Neutrophil (primary cell): ENCODE data around the gene CD300LG.

Source experiments
- H3K27ac ChIP-seq: fragments of 200-600 bp; sonication (generic); 2 replicates; pipeline ENCODE4 v1.5.1; 2016; ENCODE audit warnings: mild to moderate bottlenecking, moderate library complexity
- H3K27me3 ChIP-seq: fragments of 200-600 bp; sonication (generic); 2 replicates; pipeline ENCODE4 v1.6.0; 2016; ENCODE audit warnings: mild to moderate bottlenecking
- H3K36me3 ChIP-seq: fragments of 200-600 bp; sonication (generic); 2 replicates; pipeline ENCODE4 v1.5.1; 2017
- H3K4me1 ChIP-seq, 2 experiments: fragments of 200-600 bp in 1 of 2; sonication (generic) in 1 of 2; 1 replicate in 1 of 2; 2 replicates in 1 of 2; pipeline versions ENCODE4 v1.5.1 to v1.6.1; 2013 to 2016; ENCODE audit warnings: low read depth in 1 of 2, low read length in 1 of 2, mild to moderate bottlenecking in 1 of 2, moderate library complexity in 1 of 2; ENCODE audit not compliant: control insufficient read depth in 1 of 2, insufficient read depth in 1 of 2
- H3K4me3 ChIP-seq, 2 experiments: fragments of 200-600 bp in 1 of 2; sonication (generic) in 1 of 2; 1 replicate in 1 of 2; 2 replicates in 1 of 2; pipeline ENCODE4 v1.5.1; 2013 to 2016; ENCODE audit warnings: low read depth in 1 of 2, low read length in 1 of 2, mild to moderate bottlenecking in 1 of 2, moderate library complexity in 1 of 2
- H3K9me3 ChIP-seq: fragments of 200-600 bp; sonication (generic); 2 replicates; pipeline ENCODE4 v1.5.1; 2016
- TF ChIP-seq, protein P1 (sequence below): fragments of 200-600 bp; sonication (generic); IDR thresholded peaks from 2 replicates; pipeline ENCODE4 v1.5.1; 2016; ENCODE audit warnings: antibody characterized with exemption

CD300LG gene

DNA sequence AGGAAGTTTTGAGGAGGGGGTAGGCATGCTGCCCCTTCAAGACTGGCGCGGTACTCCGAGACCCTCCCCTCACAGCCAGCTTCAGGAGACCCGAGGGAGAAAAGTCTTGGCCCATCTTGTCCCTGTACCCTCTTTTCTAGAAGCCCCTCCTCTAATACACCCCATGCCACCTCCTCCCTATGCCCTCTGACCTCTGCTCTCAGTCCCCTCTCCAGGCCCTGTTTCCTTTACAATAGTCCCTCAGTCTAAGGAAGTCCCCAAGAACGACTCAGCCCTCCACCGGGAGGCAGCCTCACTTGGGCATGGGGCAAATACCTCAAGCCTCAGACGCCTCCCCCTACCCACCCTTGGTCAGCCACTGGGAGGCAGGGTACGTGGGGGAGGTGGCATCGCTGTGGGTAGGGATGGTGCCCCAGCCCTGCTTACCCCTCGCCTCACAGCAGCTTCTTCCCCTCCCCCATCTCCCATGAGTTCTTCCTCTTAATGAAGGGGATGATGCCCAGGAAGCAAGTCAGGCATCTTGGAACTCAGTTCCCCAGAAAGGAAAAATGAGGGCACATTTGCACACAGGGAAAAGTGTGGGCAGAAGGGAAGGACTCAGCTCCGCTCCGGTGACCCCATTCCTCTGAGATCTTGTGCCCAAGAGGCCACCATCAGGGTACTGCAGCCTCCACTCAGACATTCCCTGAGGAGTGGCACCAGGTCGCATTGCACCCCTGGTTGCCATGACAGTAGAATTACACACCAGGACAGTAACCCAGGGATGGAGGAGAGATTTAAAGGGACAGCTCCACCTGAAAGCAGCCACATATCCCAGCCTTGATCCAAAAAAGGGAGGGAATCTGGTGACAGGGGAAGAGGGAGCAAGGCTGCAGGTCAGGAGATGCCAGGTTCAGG lies 54.1 kb downstream of the CD300LG start:
- Histone ChIP-seq H3K4me1 (peaks cover 7 to 12% of the 10 kb centered on the region in 2 experiments), H3K4me3 (peak overlapping the region; percentile 25 to 29), H3K9me3 (no peaks in the 10 kb centered on the region), H3K36me3 (no peaks in the 10 kb centered on the region), H3K27ac (no peak overlapping the region), H3K27me3 (peaks cover 89% of the 10 kb centered on the region)
- TF ChIP-seq, protein P1, sequence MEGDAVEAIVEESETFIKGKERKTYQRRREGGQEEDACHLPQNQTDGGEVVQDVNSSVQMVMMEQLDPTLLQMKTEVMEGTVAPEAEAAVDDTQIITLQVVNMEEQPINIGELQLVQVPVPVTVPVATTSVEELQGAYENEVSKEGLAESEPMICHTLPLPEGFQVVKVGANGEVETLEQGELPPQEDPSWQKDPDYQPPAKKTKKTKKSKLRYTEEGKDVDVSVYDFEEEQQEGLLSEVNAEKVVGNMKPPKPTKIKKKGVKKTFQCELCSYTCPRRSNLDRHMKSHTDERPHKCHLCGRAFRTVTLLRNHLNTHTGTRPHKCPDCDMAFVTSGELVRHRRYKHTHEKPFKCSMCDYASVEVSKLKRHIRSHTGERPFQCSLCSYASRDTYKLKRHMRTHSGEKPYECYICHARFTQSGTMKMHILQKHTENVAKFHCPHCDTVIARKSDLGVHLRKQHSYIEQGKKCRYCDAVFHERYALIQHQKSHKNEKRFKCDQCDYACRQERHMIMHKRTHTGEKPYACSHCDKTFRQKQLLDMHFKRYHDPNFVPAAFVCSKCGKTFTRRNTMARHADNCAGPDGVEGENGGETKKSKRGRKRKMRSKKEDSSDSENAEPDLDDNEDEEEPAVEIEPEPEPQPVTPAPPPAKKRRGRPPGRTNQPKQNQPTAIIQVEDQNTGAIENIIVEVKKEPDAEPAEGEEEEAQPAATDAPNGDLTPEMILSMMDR = no peak

GRCh38 chr17:43901861-43902589 lies 55.0 kb downstream of the CD300LG start:
- H3K27me3 ChIP-seq = peaks cover 89% of the 10 kb centered on the region
- TF ChIP-seq, protein P1 = no peak
- no peak overlapping the region for H3K4me3 ChIP-seq
- no peaks in the 10 kb centered on the region for H3K9me3 ChIP-seq
- no peaks in the 10 kb centered on the region for H3K36me3 ChIP-seq
- peaks cover 7 to 12% of the 10 kb centered on the region in 2 experiments for H3K4me1 ChIP-seq
- no peak overlapping the region for H3K27ac ChIP-seq

GRCh38 chr17:43905400-43905984 lies 58.5 kb downstream of the CD300LG start:
- TF ChIP-seq, protein P1 = no peak
- Histone ChIP-seq H3K36me3 (no peaks in the 10 kb centered on the region), H3K4me1 (peaks cover 5 to 6% of the 10 kb centered on the region in 2 experiments), H3K27ac (no peak overlapping the region), H3K4me3 (no peak overlapping the region), H3K27me3 (peaks cover 94% of the 10 kb centered on the region), H3K9me3 (no peaks in the 10 kb centered on the region)

DNA sequence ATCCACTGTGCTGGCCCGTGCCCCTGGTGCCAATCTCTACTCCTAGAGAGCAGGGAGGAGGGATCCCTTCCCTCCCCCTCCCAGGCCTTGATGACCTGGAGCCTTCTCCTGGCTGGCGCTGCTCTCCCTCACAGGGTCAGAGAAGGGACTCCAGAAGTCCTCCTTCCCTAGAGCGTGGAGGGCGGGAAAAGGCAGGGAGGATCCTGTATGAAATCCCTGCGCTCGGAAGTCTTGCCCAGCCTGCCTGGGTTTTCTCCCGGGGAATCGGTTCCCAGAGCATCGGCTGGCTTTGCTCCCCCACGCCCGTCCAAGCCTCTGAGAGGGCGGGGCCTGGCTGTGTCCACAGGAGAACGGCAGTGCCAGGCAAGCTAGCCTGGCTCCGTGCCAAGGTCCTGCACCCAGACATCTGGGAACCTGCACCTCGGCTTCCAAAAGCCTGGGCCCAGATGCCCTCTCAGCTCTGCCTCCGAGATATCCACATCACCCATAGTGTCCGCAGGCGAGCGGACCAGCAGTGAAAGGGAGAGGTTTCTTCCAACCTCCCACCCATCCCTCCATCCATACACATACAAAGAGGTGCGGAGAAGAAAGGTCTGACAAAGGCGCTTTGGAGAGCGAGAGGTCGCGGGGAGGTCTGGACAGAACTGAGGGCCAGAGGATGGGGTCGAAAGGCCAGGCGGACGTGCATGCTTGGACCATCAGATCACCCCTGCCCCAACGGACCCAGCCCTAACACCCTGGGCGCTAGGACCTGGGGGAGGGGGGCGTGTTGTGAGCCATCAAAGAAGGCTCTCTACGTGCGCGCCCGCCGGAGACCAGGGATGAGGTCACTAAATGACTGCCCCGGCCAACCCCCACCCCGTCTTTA lies 59.2 kb downstream of the CD300LG start:
- Histone ChIP-seq H3K36me3 (no peaks in the 10 kb centered on the region), H3K27me3 (peaks cover 92% of the 10 kb centered on the region), H3K27ac (no peak overlapping the region), H3K9me3 (no peaks in the 10 kb centered on the region), H3K4me1 (no peaks in the 10 kb centered on the region), H3K4me3 (no peak overlapping the region)
- TF ChIP-seq, protein P1 = no peak

DNA sequence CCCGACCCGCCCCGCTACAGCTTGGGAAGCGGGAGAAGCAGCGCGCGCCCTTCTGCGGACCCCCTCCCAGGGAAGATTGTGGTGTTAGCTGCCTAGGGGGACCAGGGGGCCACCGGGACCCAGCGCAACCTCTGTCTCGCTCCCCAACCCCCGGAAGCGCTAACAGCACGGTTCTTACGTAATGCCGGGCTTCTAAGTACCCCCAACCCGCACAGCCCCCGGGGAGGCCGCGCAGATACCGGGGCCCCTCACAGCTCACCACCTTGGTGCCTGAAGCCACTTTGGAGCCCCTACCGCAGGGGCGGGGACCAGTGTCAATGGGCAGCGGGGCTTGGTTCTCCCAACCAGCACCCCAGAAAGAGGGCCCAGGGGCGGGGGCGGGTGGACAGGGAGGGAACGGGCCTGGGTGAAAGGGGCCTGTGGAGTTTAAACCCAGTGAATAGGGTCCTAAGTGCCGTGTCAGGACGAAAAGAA lies 60.0 kb downstream of the CD300LG start:
- Histone ChIP-seq H3K4me1 (no peaks in the 10 kb centered on the region), H3K9me3 (no peaks in the 10 kb centered on the region), H3K36me3 (no peaks in the 10 kb centered on the region), H3K4me3 (no peak overlapping the region), H3K27me3 (peaks cover 92% of the 10 kb centered on the region), H3K27ac (no peak overlapping the region)
- TF ChIP-seq, protein P1 = no peak
